GM12878 (cell line): ENCODE results near the gene EBF3. TPM values are rescaled to one million over a fixed set of nuclear protein-coding genes. Genes with fewer than 3 reads are reported as not detected.
A peak's percentile ranks its signal among the peaks of the same experiment; 100 is the strongest.

Source experiments
- ATAC-seq: fragments of 200-7000 bp; cut with Tn5 transposase; 3 replicates; pipeline ENCODE4 v1.9.1; 2020; ENCODE audit warnings: mild to moderate bottlenecking, moderate library complexity
- BruUV-seq: library from RNA; stranded (reverse); fragments of 400-500 nt; replicated peaks from 2 replicates; lab custom pipeline; 2021; lab: Mats Ljungman, UMichigan
- CTCF ChIA-PET: fragments of 300-600 bp; sonication (Branson Sonifier 250); formaldehyde crosslinking; extraction: SDS; loops from one replicate; lab custom pipeline; 2021; ENCODE audit warnings: inconsistent platforms; lab: Yijun Ruan, JAX
- POLR2A ChIA-PET: fragments of 350-600 bp; formaldehyde crosslinking; extraction: SDS; loops from one replicate; lab custom pipeline; 2021; ENCODE audit warnings: inconsistent platforms; lab: Charles Lee
- RAD21 ChIA-PET: fragments of 300-600 bp; sonication (Branson Sonifier 250); formaldehyde crosslinking; loops from one replicate; lab custom pipeline; 2023; ENCODE audit warnings: antibody characterized with exemption; ENCODE audit not compliant: unreplicated experiment; lab: Charles Lee
- SMC1A ChIA-PET: fragments of 300-600 bp; sonication (Branson Sonifier 250); formaldehyde crosslinking; loops from one replicate; lab custom pipeline; 2023; ENCODE audit not compliant: unreplicated experiment, uncharacterized antibody; lab: Charles Lee
- DNase-seq: peaks from one replicate; pipeline ENCODE4 v3.0.0-alpha.2; 2011; ENCODE audit warnings: low read depth, low spot score
- FAIRE-seq: peaks from 3 replicates; lab custom pipeline; 2011; peaks lifted over from hg19 to GRCh38; lab: Jason Lieb, UNC
- H2AFZ ChIP-seq: 2 replicates; pipeline ENCODE4 v1.6.0; 2011; ENCODE audit warnings: low read depth, low read length, control low read depth; ENCODE audit not compliant: control insufficient read depth
- H3K27ac ChIP-seq: 2 replicates; pipeline ENCODE4 v1.5.1; 2011; ENCODE audit warnings: control low read depth; ENCODE audit not compliant: control insufficient read depth, insufficient read depth
- H3K27me3 ChIP-seq, 2 experiments: replicated peaks in 1 of 2; 2 replicates each; pipeline versions ENCODE4 v1.6.0 to v1.6.1; 2011; ENCODE audit warnings: low read length in 1 of 2; ENCODE audit not compliant: control insufficient read depth in 2 of 2, insufficient read depth in 2 of 2
- H3K36me3 ChIP-seq, 2 experiments: 2 replicates each; pipeline ENCODE4 v1.5.1; 2011; ENCODE audit warnings: low read length in 1 of 2; ENCODE audit not compliant: control insufficient read depth in 2 of 2, insufficient read depth in 2 of 2
- H3K4me1 ChIP-seq: 2 replicates; pipeline ENCODE4 v1.6.1; 2011; ENCODE audit warnings: mild to moderate bottlenecking, low read length, moderate library complexity, mixed read lengths; ENCODE audit not compliant: control insufficient read depth, insufficient read depth
- H3K4me2 ChIP-seq: 2 replicates; pipeline ENCODE4 v1.6.0; 2011; ENCODE audit warnings: control low read depth; ENCODE audit not compliant: control insufficient read depth, insufficient read depth
- H3K4me3 ChIP-seq: fragments of 200-600 bp; sonication (generic); 2 replicates; pipeline ENCODE4 v1.5.1; 2016
- H3K79me2 ChIP-seq: 2 replicates; pipeline ENCODE4 v1.6.0; 2011; ENCODE audit warnings: low read length; ENCODE audit not compliant: control insufficient read depth, insufficient read depth
- H3K9ac ChIP-seq: 2 replicates; pipeline ENCODE4 v1.8.0; 2011; ENCODE audit warnings: low read length, control low read depth, mixed read lengths; ENCODE audit not compliant: control insufficient read depth, insufficient read depth
- H3K9me3 ChIP-seq: replicated peaks from 3 replicates; pipeline ENCODE4 v1.5.1; 2011; ENCODE audit warnings: mild to moderate bottlenecking, low read length; ENCODE audit not compliant: control insufficient read depth, insufficient read depth
- H4K20me1 ChIP-seq: 2 replicates; pipeline ENCODE4 v1.6.0; 2011; ENCODE audit not compliant: control insufficient read depth, insufficient read depth
- CUX1 ChIP-seq: IDR thresholded peaks from 2 replicates; pipeline ENCODE4 v1.6.1; 2012; ENCODE audit warnings: improper control_type of control experiment, low read depth, low read length; ENCODE audit not compliant: insufficient replicate concordance
- NFYA ChIP-seq: IDR thresholded peaks from 2 replicates; pipeline ENCODE4 v1.6.1; 2011; ENCODE audit warnings: low read depth, mild to moderate bottlenecking, low read length, improper control_type of control experiment, borderline replicate concordance
- NRF1 ChIP-seq: conservative IDR thresholded peaks from 2 replicates; pipeline ENCODE4 v1.6.1; 2011; ENCODE audit warnings: mild to moderate bottlenecking, low read depth, low read length, improper control_type of control experiment
- POU2F2 ChIP-seq: IDR thresholded peaks from 3 replicates; pipeline ENCODE4 v1.6.1; 2011; ENCODE audit warnings: low read depth, mild to moderate bottlenecking, low read length, borderline replicate concordance
- RAD51 ChIP-seq: fragments of 450-650 bp; IDR thresholded peaks from 2 replicates; pipeline ENCODE4 v1.6.1; 2016; ENCODE audit warnings: moderate library complexity, mild to moderate bottlenecking, inconsistent platforms
- RB1 ChIP-seq: fragments of 450-650 bp; formaldehyde crosslinking; IDR thresholded peaks from 2 replicates; pipeline ENCODE4 v1.6.1; 2017; ENCODE audit warnings: mild to moderate bottlenecking, borderline replicate concordance
- RELB ChIP-seq: fragments of 450-650 bp; IDR thresholded peaks from 2 replicates; pipeline ENCODE4 v1.6.1; 2017; ENCODE audit warnings: low read depth, mild to moderate bottlenecking, moderate library complexity
- ZBTB4 ChIP-seq: fragments of 450-650 bp; formaldehyde crosslinking; IDR thresholded peaks from 2 replicates; pipeline ENCODE4 v1.4.0; 2022; ENCODE audit warnings: mild to moderate bottlenecking, moderate library complexity
- WGBS: methylation state at CpG from one replicate; pipeline ENCODE4 v1.1.6; 2016; ENCODE audit warnings: low lambda C conversion rate; ENCODE audit not compliant: insufficient replicate concordance, insufficient coverage; ENCODE audit errors: missing lambda C conversion rate; 5-methylcytosine and 5-hydroxymethylcytosine counted together
- in situ Hi-C: fragments of 300-500 bp; cut with MboI; formaldehyde crosslinking; loops from 9 replicates; pipeline ENCODE4 v1.14.3; 2018; ENCODE audit warnings: mixed read lengths
- intact Hi-C: fragments of 100-400 bp; cut with micrococcal nuclease; formaldehyde crosslinking; loops from one replicate; pipeline ENCODE4 v1.14.2; 2022; ENCODE audit not compliant: unreplicated experiment
- polyA plus RNA-seq, 11 experiments: library from polyadenylated mRNA; depleted of rRNA in 4 of 11; unstranded in 6 of 11; stranded (reverse) in 5 of 11; fragments of >200 nt; fragmentation: Nextera tagmentation in 4 of 11; fragmentation: Illumina TruSeq in 1 of 11; extraction: Ambion mirVana in 4 of 11; extraction: Trizol in 1 of 11; gene quantifications; 1 replicate in 1 of 11; 2 replicates in 10 of 11; pipeline versions ENCODE4 v1.2.1 to v1.2.3, GENCODE V29; 2011 to 2016; ENCODE audit warnings: inconsistent platforms in 2 of 11, missing spikeins in 2 of 11, low read depth in 1 of 11
- total RNA-seq, 4 experiments: library from RNA; depleted of rRNA in 3 of 4; stranded (reverse); fragments of >200 nt in 3 of 4; fragmentation: Illumina TruSeq in 1 of 4; extraction: Trizol in 1 of 4; gene quantifications; 2 replicates each; pipeline versions ENCODE4 v1.2.1 to v1.2.3, GENCODE V29; 2013 to 2021

The EBF3 gene
- total and polyA plus RNA-seq, 10 of the 15 experiments (the other 5 are each of a cell fraction or from before 2014, with no cell fraction given) = not detected

DNA sequence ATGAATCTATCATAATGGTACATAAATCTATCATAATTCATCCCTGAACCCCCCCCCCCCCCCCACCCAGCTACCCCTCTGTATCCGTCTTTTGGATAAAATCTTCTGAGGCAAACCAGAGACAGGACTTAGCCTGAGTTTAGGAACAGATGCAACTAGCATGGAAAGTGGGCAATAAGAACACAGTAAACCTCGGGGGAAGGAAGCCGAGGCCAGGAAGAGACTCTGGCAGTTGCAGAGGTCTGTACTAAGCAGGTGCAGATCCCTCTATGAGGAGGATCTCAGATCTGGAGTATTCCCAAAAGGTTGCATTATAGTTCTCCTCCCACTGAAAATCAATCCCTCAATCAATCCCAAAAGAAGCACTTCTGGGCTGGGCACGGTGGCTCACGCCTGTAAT is 87.2 kb downstream of the EBF3 start (continued):
- TF ChIP-seq ZBTB4 (CRISPR knock-in tag) = no peak
- no peak for TF ChIP-seq NRF1
- no peak for TF ChIP-seq POU2F2
- no peak for TF ChIP-seq RB1

GRCh38 chr10:129875993-129876726 is 87.9 kb downstream of the EBF3 start:
- no peaks in the 10 kb centered on the region for H3K79me2 ChIP-seq
- ChIA-PET POLR2A (no interaction called here), RAD21 (interaction anchor here (1.1 kb wide), 1 partner anchor 23 kb away, joined by 3 read pairs; no protein-coding TSS in a partner anchor), SMC1A (no interaction called here), CTCF (interaction anchor here (0.7 to 3.3 kb wide), 4 partner anchors 13 to 285 kb away, joined by 3 to 12 read pairs (median 6); no protein-coding TSS in a partner anchor)
- intact Hi-C loops (no loop called here), in situ Hi-C loops (no loop called here)
- FAIRE-seq = no peak
- no TSS peak for BruUV-seq
- no peaks in the 10 kb centered on the region for H3K27me3 ChIP-seq
- H4K20me1 ChIP-seq = no peaks in the 10 kb centered on the region
- H3K36me3 ChIP-seq = no peaks in the 10 kb centered on the region
- no peak overlapping the region for H3K4me3 ChIP-seq
- ATAC-seq = no peak
- 29% methylated on average over 11 of the region's 11 CpGs for WGBS
- H3K9ac ChIP-seq = no peak overlapping the region
- H3K4me2 ChIP-seq = no peak overlapping the region
- no peaks in the 10 kb centered on the region for H3K4me1 ChIP-seq
- no peaks in the 10 kb centered on the region for H3K9me3 ChIP-seq
- DNase-seq = no peak
- H2AFZ ChIP-seq = no peak overlapping the region
- TF ChIP-seq RAD51 = peak; percentile 49; the same call in 1 of the 2 replicates
- TF ChIP-seq CUX1 = no peak
- no peak for TF ChIP-seq RELB
- TF ChIP-seq NFYA = no peak
- no peak overlapping the region for H3K27ac ChIP-seq
